Activated T-helper 9 cell treated with anti-CD3 and anti-CD28 coated beads, Interleukin-2, amount 50 U/mL, for 16 hours (primary cell): ENCODE measurements around the gene PHRF1.

Experiments
- DNase-seq: peaks from one replicate; pipeline ENCODE4 v3.0.0-alpha.2; 2020; ENCODE audit warnings: low read depth

The PHRF1 gene

GRCh38 chr11:597166-597725, 21.0 kb downstream of the PHRF1 start:
- no peak for DNase-seq

GRCh38 chr11:598005-598680, 21.9 kb downstream of the PHRF1 start:
- DNase-seq: no peak

DNA sequence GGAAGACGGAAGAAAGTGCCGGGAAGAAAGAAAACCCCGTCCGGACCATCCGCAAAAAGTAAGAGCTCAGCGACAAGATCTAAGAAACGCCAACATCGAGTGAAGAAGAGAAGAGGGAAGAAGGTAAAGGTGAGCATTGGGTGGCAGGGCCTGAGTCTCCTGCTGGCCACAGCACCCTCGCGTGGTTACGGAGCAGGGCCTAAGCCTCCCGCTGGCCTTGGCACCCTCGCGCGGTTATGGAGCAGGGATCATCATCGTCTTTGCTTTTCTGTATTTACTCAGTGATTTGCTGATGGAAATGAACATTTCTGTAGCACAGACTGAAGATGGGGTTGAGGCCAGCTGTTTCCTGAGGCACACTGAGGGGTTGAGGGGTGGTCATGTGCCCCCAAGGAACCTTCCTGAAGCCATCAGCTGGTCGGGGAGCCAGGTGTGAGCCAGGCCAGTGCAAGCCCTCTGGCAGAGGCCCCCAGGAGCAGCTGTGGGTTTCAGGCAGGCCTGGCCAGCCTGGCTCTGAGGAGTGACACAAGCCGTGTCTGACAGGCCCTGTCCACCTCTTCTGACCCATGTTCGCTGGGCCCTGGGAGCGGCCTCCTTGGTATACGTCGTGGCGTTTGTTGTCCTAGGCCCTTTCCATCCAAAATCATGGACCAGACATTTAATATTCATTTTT, 25.4 kb downstream of the PHRF1 start:
- DNase-seq: no peak

DNA sequence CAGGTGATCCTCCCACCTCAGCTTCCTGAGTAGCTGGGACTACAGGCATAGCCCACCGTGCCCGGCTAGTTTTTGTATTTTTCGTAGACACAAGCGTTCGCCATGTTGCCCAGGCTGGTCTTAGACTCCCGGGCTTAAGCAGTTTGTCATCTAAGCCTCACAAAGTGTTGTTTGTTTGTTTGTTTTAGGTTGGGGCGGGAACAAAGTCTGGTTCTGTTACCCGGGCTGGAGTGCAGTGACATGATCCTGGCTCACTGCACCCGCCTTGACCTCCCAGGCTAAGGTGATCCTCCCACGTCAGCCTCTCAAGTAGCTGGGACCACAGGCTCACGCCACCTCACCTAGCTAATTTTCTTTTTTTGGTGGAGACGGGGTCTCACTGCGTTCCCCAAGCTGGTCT, 26.9 kb downstream of the PHRF1 start:
- DNase-seq: no peak

DNA sequence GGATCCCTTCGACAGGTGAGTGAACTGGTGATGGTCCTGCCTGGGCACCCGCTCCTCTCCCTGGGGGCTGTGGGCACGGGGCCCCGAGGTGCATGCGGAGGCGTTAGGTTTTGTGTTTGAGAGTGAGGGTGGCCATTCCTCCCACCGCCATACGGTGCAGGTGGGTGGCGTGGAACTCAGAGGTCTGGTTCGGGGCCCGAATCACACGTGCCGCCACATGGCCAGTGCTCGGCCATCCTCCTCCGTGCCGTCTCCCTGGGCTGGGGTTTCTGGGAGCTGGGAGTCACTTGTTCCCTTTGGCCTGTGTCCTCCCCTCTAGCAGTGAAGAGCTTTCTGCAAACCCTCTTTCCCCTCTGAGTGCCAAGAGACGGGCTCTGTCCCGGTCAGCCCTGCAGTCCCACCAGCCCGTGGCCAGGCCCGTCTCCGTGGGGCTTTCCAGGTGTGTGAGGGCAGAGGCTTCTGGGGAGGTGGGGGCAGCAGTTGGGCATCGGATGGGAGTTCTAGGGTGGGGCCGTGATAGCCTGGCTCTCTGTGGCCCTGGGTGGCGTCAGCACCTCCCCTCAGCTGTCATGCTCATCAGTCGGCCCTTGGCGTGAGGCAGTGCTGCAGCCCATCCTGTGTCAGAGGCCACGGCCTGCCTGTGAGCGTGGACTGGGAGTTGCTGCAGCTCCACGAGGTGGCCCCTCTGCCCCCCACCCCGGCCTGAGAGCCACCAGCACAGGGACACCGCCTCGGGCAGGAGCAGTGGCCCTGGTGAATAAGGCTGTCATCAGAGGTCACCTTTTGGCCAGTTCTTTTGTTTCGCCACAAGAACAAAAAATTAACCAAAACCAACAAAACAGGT, 29.2 kb downstream of the PHRF1 start:
- DNase-seq: no peak

DNA sequence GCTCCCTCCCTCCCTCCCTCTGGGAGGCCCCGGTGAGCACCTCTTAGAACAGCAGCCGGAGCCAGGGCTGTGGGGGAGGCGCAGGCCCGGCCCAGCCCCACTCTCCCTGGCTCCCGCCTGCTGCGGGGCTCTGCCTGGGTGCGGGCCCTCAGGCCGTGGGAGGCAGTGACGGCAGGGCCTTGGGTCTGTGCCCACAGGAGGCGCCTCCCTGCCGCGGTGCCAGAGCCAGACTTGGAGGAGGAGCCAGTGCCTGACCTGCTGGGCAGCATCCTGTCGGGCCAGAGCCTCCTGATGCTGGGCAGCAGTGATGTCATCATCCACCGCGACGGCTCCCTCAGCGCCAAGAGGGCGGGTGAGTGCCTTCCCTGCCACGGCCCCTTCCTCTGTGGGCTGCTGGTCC, 30.0 kb downstream of the PHRF1 start:
- DNase-seq: no peak

DNA sequence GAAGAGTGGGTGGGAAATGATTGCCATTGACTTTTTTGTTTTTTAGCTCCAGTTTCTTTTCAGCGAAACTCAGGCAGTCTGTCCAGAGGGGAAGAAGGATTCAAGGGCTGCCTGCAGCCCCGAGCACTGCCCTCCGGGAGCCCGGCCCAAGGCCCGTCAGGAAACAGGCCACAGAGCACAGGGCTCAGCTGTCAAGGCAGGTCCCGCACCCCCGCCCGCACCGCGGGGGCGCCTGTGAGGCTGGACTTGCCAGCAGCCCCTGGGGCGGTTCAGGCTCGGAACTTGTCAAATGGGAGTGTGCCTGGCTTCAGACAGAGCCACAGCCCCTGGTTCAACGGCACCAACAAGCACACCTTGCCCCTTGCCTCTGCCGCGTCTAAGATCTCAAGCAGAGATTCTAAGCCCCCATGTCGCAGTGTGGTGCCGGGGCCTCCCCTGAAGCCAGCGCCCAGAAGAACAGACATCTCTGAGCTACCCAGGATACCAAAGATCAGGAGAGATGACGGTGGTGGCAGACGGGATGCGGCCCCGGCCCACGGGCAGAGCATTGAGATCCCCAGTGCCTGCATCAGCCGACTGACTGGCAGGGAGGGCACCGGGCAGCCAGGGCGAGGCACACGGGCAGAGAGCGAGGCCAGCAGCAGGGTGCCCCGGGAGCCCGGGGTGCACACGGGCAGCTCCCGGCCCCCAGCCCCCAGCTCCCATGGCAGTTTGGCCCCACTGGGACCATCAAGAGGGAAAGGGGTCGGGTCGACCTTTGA, 30.9 kb downstream of the PHRF1 start:
- DNase-seq: no peak

DNA sequence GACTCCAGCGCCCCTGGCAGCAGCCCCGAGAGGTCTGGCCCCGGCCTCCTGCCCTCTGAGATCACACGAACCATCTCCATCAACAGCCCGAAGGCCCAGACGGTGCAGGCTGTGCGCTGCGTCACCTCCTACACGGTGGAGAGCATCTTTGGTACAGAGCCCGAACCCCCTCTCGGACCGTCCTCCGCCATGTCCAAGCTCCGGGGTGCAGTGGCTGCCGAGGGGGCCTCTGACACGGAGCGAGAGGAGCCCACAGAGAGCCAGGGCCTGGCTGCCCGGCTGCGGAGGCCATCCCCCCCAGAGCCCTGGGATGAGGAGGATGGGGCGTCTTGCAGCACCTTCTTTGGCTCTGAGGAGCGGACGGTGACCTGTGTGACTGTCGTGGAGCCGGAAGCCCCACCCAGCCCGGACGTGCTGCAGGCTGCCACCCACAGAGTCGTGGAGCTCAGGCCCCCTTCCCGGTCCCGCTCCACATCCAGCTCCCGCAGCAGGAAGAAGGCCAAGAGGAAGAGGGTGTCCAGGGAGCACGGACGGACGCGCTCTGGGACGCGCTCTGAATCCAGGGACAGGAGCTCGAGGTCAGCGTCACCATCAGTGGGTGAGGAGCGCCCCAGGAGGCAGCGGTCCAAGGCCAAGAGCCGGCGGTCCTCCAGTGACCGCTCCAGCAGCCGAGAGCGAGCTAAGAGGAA, 31.8 kb downstream of the PHRF1 start:
- no peak for DNase-seq

DNA sequence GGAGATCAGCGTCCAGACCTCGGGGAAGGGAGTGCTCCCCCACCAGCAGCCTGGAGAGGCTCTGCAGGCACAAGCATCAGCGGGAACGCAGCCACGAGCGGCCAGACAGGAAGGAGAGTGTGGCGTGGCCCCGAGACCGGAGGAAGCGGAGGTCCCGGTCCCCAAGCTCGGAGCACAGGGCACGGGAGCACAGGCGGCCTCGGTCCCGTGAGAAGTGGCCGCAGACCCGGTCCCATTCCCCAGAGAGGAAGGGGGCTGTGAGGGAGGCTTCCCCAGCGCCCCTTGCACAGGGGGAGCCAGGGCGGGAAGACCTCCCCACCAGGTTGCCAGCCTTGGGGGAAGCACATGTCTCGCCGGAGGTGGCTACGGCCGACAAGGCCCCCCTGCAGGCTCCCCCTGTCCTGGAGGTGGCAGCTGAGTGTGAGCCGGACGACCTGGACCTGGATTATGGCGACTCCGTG, 32.6 kb downstream of the PHRF1 start:
- DNase-seq: no peak

- no peak for DNase-seq
These were observed 33.1 kb downstream of the PHRF1 start for GRCh38 chr11:609341-609811.

DNA sequence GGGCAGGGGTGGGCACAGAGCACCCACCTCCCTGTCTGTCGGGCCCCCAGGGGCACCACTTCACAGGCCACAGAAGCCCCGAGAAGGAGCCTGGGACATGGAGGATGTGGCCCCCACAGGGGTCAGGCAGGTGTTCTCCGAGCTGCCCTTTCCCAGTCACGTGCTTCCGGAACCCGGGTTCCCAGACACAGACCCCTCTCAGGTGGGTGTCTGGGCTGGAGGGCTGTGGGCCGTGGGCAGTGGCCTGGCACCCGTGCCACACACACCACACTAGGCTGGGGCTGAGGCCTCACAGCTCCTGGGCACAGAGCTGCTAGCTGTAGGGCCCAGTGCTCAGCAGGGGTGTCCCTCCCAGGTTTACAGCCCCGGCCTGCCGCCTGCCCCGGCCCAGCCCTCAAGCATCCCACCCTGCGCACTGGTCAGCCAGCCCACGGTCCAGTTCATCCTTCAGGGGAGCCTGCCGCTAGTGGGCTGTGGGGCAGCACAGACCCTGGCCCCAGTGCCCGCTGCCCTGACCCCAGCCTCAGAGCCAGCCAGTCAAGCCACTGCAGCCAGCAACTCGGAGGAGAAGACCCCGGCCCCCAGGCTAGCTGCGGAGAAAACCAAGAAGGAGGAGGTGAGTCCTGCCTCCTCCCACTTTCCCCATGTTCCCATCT, 34.0 kb downstream of the PHRF1 start:
- no peak for DNase-seq

GRCh38 chr11:611001-611996, 35.0 kb downstream of the PHRF1 start:
- no peak for DNase-seq

DNA sequence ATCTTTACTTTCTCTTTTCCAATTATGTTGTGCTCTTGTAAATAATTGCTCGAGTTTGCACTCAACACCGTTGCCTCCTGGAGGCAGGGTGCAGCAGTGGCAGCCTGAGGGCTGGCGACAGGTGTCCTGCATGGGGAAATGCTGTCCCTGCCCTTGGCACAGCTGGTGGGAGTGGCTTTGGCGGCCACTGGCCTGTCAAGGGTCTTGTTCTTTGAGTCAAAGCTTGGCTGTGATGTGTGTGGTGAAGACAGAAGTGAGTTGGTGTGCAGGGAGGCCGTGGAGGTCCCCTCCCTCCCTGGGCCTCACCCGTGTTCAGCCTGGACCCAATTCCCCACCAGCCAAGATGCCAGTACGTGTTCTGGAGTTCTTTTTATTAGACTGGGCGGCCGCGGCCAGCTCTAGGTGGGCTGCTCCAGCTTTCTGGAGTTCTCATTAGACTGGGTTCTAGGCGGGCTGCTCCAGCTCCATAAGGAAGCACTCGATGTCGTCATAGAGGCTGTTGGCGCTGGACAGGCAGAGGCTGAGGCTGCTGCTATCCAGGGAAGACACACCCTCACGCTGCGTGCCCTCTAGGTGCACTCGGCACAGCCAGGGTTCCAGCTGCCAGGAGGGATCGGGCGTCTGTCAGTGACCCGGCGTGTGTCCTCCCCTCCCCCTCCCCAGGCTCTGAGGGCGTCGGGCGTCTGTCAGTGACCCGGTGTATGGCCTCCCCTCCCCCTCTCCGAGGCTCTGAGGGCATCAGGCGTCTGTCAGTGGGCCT, 36.1 kb downstream of the PHRF1 start:
- DNase-seq: no peak

DNA sequence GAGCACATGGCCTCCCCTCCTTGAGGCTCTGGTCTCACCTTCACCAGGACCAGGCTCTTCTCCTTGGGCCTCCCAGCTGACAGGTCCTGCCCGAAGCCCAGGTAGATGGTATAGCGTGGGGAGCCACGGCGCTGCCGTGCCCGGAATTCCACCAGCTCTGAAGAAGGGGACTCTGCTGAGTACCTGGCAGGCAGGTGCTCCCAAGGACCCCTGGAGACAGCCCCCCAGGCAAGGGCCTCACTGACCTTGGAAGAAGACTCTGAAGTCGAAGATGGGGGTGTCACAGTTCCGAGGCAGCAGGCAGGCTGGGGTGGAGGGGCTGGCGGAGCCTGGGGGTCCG, 36.7 kb downstream of the PHRF1 start:
- no peak for DNase-seq

- DNase-seq: peak; percentile 79
These were observed 37.2 kb downstream of the PHRF1 start for GRCh38 chr11:613369-613968.

DNA sequence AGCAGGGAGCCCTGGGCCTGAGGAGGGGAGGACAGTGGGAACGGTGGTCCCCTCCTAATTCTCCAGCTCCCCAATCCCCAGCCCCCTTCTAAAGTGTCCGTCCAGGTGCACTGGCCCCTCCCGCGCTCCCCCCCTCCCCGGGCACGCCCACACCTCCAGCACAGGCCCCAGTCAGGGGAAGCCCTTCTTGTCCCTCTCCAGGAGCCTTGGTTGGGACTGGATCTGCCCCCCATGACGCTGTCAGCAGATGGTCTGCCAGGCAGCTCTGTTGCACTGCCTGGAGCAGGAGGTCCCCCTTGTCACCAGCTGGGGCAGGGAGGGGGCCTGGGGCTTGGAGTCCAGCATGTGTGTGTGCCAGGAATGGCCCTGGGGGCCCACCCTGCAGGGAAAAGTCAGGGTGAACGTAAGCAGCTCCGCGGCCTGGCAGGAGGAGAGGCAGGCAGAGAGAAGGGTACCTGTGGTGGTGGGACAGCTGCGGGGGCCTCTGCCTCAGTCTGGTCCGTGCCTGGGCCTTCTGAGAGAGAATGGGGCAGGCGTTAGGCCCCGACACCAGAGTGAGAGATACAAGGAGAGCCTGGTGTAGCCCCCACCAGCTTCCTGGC, 37.9 kb downstream of the PHRF1 start:
- DNase-seq: no peak

DNA sequence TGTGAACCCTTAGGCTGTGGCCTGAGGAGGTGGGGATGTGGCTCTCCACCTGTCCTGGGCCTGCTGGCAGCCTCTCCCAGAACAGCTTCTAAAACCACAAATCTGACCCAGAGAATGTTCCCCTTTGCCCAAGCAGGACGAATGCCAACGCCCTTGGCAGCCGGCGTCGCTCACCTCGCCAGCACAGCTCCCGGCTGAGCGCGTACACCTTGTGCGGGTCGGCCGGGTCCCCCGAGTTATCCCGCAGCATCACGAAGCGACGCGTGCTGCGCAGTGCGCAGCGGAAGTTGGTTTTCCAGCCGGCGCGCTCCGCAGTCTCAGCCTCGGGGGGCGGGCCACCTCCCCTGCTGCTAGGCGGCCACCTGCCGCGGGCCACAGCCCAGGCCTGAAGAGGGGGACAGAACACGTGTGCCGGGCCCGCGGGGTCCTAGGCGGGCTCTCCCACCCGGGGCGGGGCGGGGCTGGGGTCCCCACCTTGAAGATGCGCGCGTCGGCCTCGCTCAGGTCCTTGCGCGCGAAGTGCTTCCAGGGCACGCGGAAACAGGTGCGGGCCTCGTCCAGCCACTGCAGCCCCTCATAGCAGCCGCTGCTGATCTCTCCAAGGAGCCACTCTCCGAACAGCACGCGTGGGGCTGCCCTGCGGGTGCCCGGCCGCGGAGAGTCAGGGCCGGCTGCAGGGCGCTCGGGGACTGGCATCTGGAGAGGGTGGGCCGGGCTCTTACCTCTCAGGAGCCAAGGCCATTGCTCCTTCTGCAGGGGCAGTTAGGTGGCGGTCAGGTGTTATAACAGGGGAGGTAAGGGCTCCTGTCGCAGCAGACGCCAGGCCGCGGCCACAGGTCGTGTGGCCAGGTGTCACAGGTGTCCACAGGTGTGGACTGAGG, 38.6 kb downstream of the PHRF1 start:
- no peak for DNase-seq
